HepG2 (cell line): ENCODE data around the gene SASH3. TPM values are rescaled to one million over a fixed set of nuclear protein-coding genes. Genes with fewer than 3 reads are reported as not detected.

Experiments used
- ATAC-seq: fragments of 200-7000 bp; cut with Tn5 transposase; 3 replicates; pipeline ENCODE4 v1.9.1; 2020; ENCODE audit warnings: mild to moderate bottlenecking, moderate library complexity
- BruUV-seq: library from RNA; stranded (reverse); fragments of 400-500 nt; replicated peaks from 2 replicates; lab custom pipeline; 2021; lab: Mats Ljungman, UMichigan
- CTCF ChIA-PET: fragments of 300-600 bp; formaldehyde crosslinking; extraction: SDS; loops from one replicate; lab custom pipeline; 2021; ENCODE audit warnings: low total read pairs, inconsistent platforms, low intra/inter-chr PET ratio; lab: Yijun Ruan, JAX
- POLR2A ChIA-PET: fragments of 350-600 bp; sonication (Branson Sonifier 250); formaldehyde crosslinking; loops from one replicate; lab custom pipeline; 2020; ENCODE audit warnings: antibody characterized with exemption, inconsistent platforms; lab: Yijun Ruan, JAX
- DNase-seq: peaks from one replicate; pipeline ENCODE4 v3.0.0-alpha.2; 2015; ENCODE audit warnings: low spot score
- FAIRE-seq: peaks from 3 replicates; lab custom pipeline; 2011; peaks lifted over from hg19 to GRCh38; lab: Jason Lieb, UNC
- H2AFZ ChIP-seq: one replicate; pipeline ENCODE4 v1.6.1; 2011; ENCODE audit warnings: low read length, inconsistent platforms
- H3K27ac ChIP-seq: fragments of 300-600 bp; 3 replicates; pipeline ENCODE4 v1.8.0; 2011; ENCODE audit warnings: mixed run types, mild to moderate bottlenecking, mixed read lengths, low read length, inconsistent platforms; ENCODE audit not compliant: insufficient read depth; ENCODE audit errors: extremely low read length
- H3K27me3 ChIP-seq, 2 experiments: fragments of 200-600 bp in 1 of 2; 2 replicates in 1 of 2; 3 replicates in 1 of 2; pipeline versions ENCODE4 v1.6.0 to v1.8.0; 2011; ENCODE audit warnings: low read length in 2 of 2, mild to moderate bottlenecking in 2 of 2, moderate library complexity in 2 of 2, inconsistent platforms in 1 of 2; ENCODE audit not compliant: insufficient read depth in 2 of 2, control insufficient read depth in 1 of 2
- H3K36me3 ChIP-seq, 2 experiments: fragments of 200-600 bp in 1 of 2; replicated peaks in 1 of 2; 2 replicates in 1 of 2; 3 replicates in 1 of 2; pipeline versions ENCODE4 v1.5.1 to v1.8.0; 2011; ENCODE audit warnings: low read length in 2 of 2, inconsistent platforms in 1 of 2; ENCODE audit not compliant: insufficient read depth in 2 of 2, control insufficient read depth in 1 of 2
- H3K4me1 ChIP-seq: 2 replicates; pipeline ENCODE4 v1.5.1; 2012; ENCODE audit warnings: low read length, inconsistent platforms; ENCODE audit not compliant: insufficient read depth
- H3K4me2 ChIP-seq: 2 replicates; pipeline ENCODE4 v1.6.0; 2011; ENCODE audit warnings: low read depth, low read length, inconsistent platforms
- H3K4me3 ChIP-seq, 3 experiments: fragments of 200-600 bp in 1 of 3; sonication (generic), shearing (Covaris generic) in 1 of 3; replicated peaks in 1 of 3; 2 replicates each; pipeline ENCODE4 v1.5.1; 2011 to 2016; ENCODE audit warnings: low read length in 3 of 3, inconsistent platforms in 2 of 3, low read depth in 2 of 3, mild to moderate bottlenecking in 2 of 3, control low read depth in 1 of 3, mixed read lengths in 1 of 3; ENCODE audit not compliant: insufficient read depth in 1 of 3
- H3K79me2 ChIP-seq: one replicate; pipeline ENCODE4 v1.6.1; 2011; ENCODE audit warnings: low read length, inconsistent platforms; ENCODE audit not compliant: insufficient read depth
- H3K9ac ChIP-seq: 2 replicates; pipeline ENCODE4 v1.6.0; 2011; ENCODE audit warnings: mild to moderate bottlenecking, low read depth, low read length, inconsistent platforms; ENCODE audit not compliant: insufficient read depth
- H3K9me3 ChIP-seq: 2 replicates; pipeline ENCODE4 v1.5.1; 2012; ENCODE audit warnings: mild to moderate bottlenecking, low read length
- H4K20me1 ChIP-seq: 2 replicates; pipeline ENCODE4 v1.6.0; 2011; ENCODE audit warnings: inconsistent platforms, mild to moderate bottlenecking, low read length, moderate library complexity; ENCODE audit not compliant: insufficient read depth
- ISL2 ChIP-seq: sonication (generic); formaldehyde crosslinking; IDR thresholded peaks from 2 replicates; pipeline ENCODE4 v1.5.0; 2020; ENCODE audit warnings: missing genetic modification reagents
- KDM4B ChIP-seq: sonication (generic); formaldehyde crosslinking; IDR thresholded peaks from 2 replicates; pipeline ENCODE4 v1.4.0; 2020; ENCODE audit warnings: missing genetic modification reagents
- RARA ChIP-seq: IDR thresholded peaks from 2 replicates; pipeline ENCODE4 v1.6.1; 2016; ENCODE audit warnings: missing genetic modification reagents, missing compliant biosample characterization
- TFDP2 ChIP-seq: sonication (generic); formaldehyde crosslinking; IDR thresholded peaks from 2 replicates; pipeline ENCODE4 v1.4.0; 2020; ENCODE audit warnings: missing genetic modification reagents
- ZBTB46 ChIP-seq: sonication (generic); formaldehyde crosslinking; IDR thresholded peaks from 2 replicates; pipeline ENCODE4 v1.4.0; 2020; ENCODE audit warnings: mild to moderate bottlenecking, missing genetic modification reagents, borderline replicate concordance
- ZFP62 ChIP-seq: sonication (generic); formaldehyde crosslinking; IDR thresholded peaks from 2 replicates; pipeline ENCODE4 v1.4.0; 2020; ENCODE audit warnings: missing genetic modification reagents
- ZNF567 ChIP-seq: sonication (generic); formaldehyde crosslinking; IDR thresholded peaks from 2 replicates; pipeline ENCODE4 v1.8.1; 2023; ENCODE audit warnings: mild to moderate bottlenecking, missing genetic modification reagents, borderline replicate concordance
- ZNF572 ChIP-seq: sonication (generic); formaldehyde crosslinking; IDR thresholded peaks from 2 replicates; pipeline ENCODE4 v1.5.1; 2020; ENCODE audit warnings: mild to moderate bottlenecking, missing genetic modification reagents
- ZNF615 ChIP-seq: sonication (generic); formaldehyde crosslinking; IDR thresholded peaks from 2 replicates; pipeline ENCODE4 v1.5.0; 2020; ENCODE audit warnings: mild to moderate bottlenecking, missing genetic modification reagents, borderline replicate concordance
- ZNF629 ChIP-seq: sonication (generic); formaldehyde crosslinking; conservative IDR thresholded peaks from 2 replicates; pipeline ENCODE4 v1.5.0; 2020; ENCODE audit warnings: missing genetic modification reagents
- ZNF710 ChIP-seq: sonication (generic); formaldehyde crosslinking; IDR thresholded peaks from 2 replicates; pipeline ENCODE4 v1.5.0; 2020; ENCODE audit warnings: mild to moderate bottlenecking, missing genetic modification reagents, borderline replicate concordance
- ZNF761 ChIP-seq: sonication (generic); formaldehyde crosslinking; conservative IDR thresholded peaks from 2 replicates; pipeline ENCODE4 v1.4.0; 2020; ENCODE audit warnings: mild to moderate bottlenecking, missing genetic modification reagents
- ZNF879 ChIP-seq: sonication (generic); formaldehyde crosslinking; IDR thresholded peaks from 2 replicates; pipeline ENCODE4 v1.8.1; 2023; ENCODE audit warnings: missing genetic modification reagents
- WGBS: methylation state at CpG from one replicate; pipeline ENCODE4 v1.1.6; 2017; ENCODE audit warnings: low lambda C conversion rate; 5-methylcytosine and 5-hydroxymethylcytosine counted together
- in situ Hi-C: cut with HindIII; loops from 2 replicates; pipeline ENCODE4 v1.10.0; 2017; ENCODE audit warnings: low pct_unique_long_range_greater_than_20kb; ENCODE audit not compliant: extremely low pct_ligation_motif_present
- intact Hi-C: fragments of 100-400 bp; cut with micrococcal nuclease; formaldehyde crosslinking; loops from one replicate; pipeline ENCODE4 v1.10.0; 2022; ENCODE audit not compliant: unreplicated experiment
- polyA plus RNA-seq, 8 experiments: library from polyadenylated mRNA; depleted of rRNA in 3 of 8; stranded (reverse) in 7 of 8; unstranded in 1 of 8; fragments of >200 nt; fragmentation: Illumina TruSeq in 4 of 8; extraction: Trizol in 4 of 8; gene quantifications; 2 replicates each; pipeline versions ENCODE4 v1.2.1 to v1.2.3, GENCODE V29; 2011 to 2016; ENCODE audit warnings: low read depth in 4 of 8, missing spikeins in 1 of 8, mixed read lengths in 1 of 8; ENCODE audit not compliant: insufficient read depth in 1 of 8
- total RNA-seq, 5 experiments: library from RNA; depleted of rRNA; stranded (reverse); fragments of >200 nt; fragmentation: Illumina TruSeq; extraction: Trizol; gene quantifications; 2 replicates each; pipeline ENCODE4 v1.2.3, GENCODE V29; 2016; ENCODE audit warnings: low read depth in 1 of 5

Gene SASH3
- total and polyA plus RNA-seq, 2 of the 13 experiments (the other 11 are each of a cell fraction or from before 2014, with no cell fraction given), result 0.08 TPM; not detected in 1

GRCh38 chrX:129833153-129833990 is 53.6 kb downstream of the SASH3 start:
- Histone ChIP-seq H3K36me3 (peaks cover 3 to 14% of the 10 kb centered on the region in 2 experiments; a peak in 2 of 5 replicates), H3K27ac (no peak overlapping the region), H3K27me3 (no peaks in the 10 kb centered on the region), H3K4me1 (peaks cover 11% of the 10 kb centered on the region; the same call in 1 of the 2 replicates), H3K79me2 (peaks cover 37% of the 10 kb centered on the region), H4K20me1 (0 out of 2 replicates have a peak, but pooled peaks cover 6% of the 10 kb centered on the region), H3K4me2 (no peak overlapping the region), H2AFZ (no peak overlapping the region), H3K4me3 (no peak overlapping the region), H3K9me3 (no peaks in the 10 kb centered on the region), H3K9ac (no peak overlapping the region)
- intact Hi-C loops, result no loop called here
- no peak for ATAC-seq
- DNase-seq, result no peak
- POLR2A ChIA-PET, result no interaction called here
- BruUV-seq, result no TSS peak
- CTCF ChIA-PET, result no interaction called here
- FAIRE-seq, result no peak
- in situ Hi-C loops, result no loop called here
- WGBS, result 93% methylated on average over 5 of the region's 5 CpGs
- TF ChIP-seq ZNF629 (no peak), ISL2 (CRISPR knock-in tag) (no peak), ZBTB46 (CRISPR knock-in tag) (no peak), RARA (CRISPR knock-in tag) (no peak), ZNF879 (no peak)

- Histone ChIP-seq H2AFZ (no peak overlapping the region), H3K36me3 (peaks cover 1 to 17% of the 10 kb centered on the region in 2 experiments; a peak in 2 of 5 replicates), H3K4me1 (peaks cover 39% of the 10 kb centered on the region), H3K9ac (no peak overlapping the region), H3K27me3 (no peaks in the 10 kb centered on the region), H3K27ac (no peak overlapping the region), H4K20me1 (0 out of 2 replicates have a peak, but pooled peaks cover 6% of the 10 kb centered on the region), H3K4me3 (no peak overlapping the region), H3K79me2 (peaks cover 50% of the 10 kb centered on the region), H3K4me2 (no peak overlapping the region), H3K9me3 (no peaks in the 10 kb centered on the region)
- 88% methylated on average over 3 of the region's 3 CpGs for WGBS
- in situ Hi-C loops (no loop called here), intact Hi-C loops (no loop called here)
- DNase-seq (no peak), FAIRE-seq (no peak), ATAC-seq (no peak)
- ChIA-PET POLR2A (interaction anchor here (0.8 kb wide), 1 partner anchor 10 kb away, joined by 3 read pairs; no protein-coding TSS in a partner anchor), CTCF (no interaction called here)
- BruUV-seq, result no TSS peak
- TF ChIP-seq ZNF710 (CRISPR knock-in tag), result no peak
- no peak for TF ChIP-seq ZNF567 (CRISPR knock-in tag)
- no peak for TF ChIP-seq ZFP62 (CRISPR knock-in tag)
- no peak for TF ChIP-seq TFDP2 (CRISPR knock-in tag)
- TF ChIP-seq ZNF761 (CRISPR knock-in tag), result no peak
- TF ChIP-seq ZNF615 (CRISPR knock-in tag), result no peak
- no peak for TF ChIP-seq KDM4B (CRISPR knock-in tag)
- TF ChIP-seq ZNF572 (CRISPR knock-in tag), result no peak
Measured at GRCh38 chrX:129836827-129837226, 57.1 kb downstream of the SASH3 start.
